ENCODE measurements around the gene RBBP6.
"Not testable (repeated sequence)": the region's sequence is repeated elsewhere in the genome, so short reads cannot be mapped to it uniquely, and the experiment has no call there.

Gene RBBP6

GRCh38 chr16:24573141-24573540 is 33.8 kb downstream of the RBBP6 start:
- no peaks in the 10 kb centered on the region for H3K27me3 ChIP-seq (ENCODE audit: insufficient read depth, low read length)
- H3K9me3 ChIP-seq (ENCODE audit: insufficient read depth, low read depth, low read length), result peaks cover 25% of the 10 kb centered on the region; the same call in 1 of the 2 replicates
- H3K27ac ChIP-seq (ENCODE audit: low read depth, low read length), result no peak overlapping the region
- H3K4me1 ChIP-seq (ENCODE audit: insufficient read depth, low read length), result no peaks in the 10 kb centered on the region
- H3K36me3 ChIP-seq (ENCODE audit: insufficient read depth, low read length), result peaks cover 50% of the 10 kb centered on the region
- no peak overlapping the region for H3K4me3 ChIP-seq (ENCODE audit: low read length)
- WGBS, result 87% methylated on average over 5 of the region's 6 CpGs
- H3K9ac ChIP-seq (ENCODE audit: low read depth, low read length), result no peak overlapping the region

GRCh38 chr16:24574515-24575485 is 35.4 kb downstream of the RBBP6 start:
- WGBS, result 94% methylated on average over 65 of the region's 66 CpGs
- not testable (repeated sequence) for H3K4me1 ChIP-seq (ENCODE audit: insufficient read depth, low read length); H3K4me3 ChIP-seq (ENCODE audit: low read length); H3K9ac ChIP-seq (ENCODE audit: low read depth, low read length); H3K27me3 ChIP-seq (ENCODE audit: insufficient read depth, low read length); H3K27ac ChIP-seq (ENCODE audit: low read depth, low read length)
- Histone ChIP-seq H3K36me3 (ENCODE audit: insufficient read depth, low read length) (peaks cover 33% of the 10 kb centered on the region), H3K9me3 (ENCODE audit: insufficient read depth, low read depth, low read length) (peaks cover 16% of the 10 kb centered on the region; the same call in 1 of the 2 replicates)

- H3K27ac ChIP-seq (ENCODE audit: low read depth, low read length); H3K9ac ChIP-seq (ENCODE audit: low read depth, low read length); H3K27me3 ChIP-seq (ENCODE audit: insufficient read depth, low read length); H3K4me1 ChIP-seq (ENCODE audit: insufficient read depth, low read length); H3K4me3 ChIP-seq (ENCODE audit: low read length): not testable (repeated sequence)
- peaks cover 11% of the 10 kb centered on the region; the same call in 1 of the 2 replicates for H3K9me3 ChIP-seq (ENCODE audit: insufficient read depth, low read depth, low read length)
- H3K36me3 ChIP-seq (ENCODE audit: insufficient read depth, low read length), result peaks cover 23% of the 10 kb centered on the region
- 98% methylated on average over 4 of the region's 4 CpGs for WGBS
These were observed 36.4 kb downstream of the RBBP6 start for GRCh38 chr16:24575791-24576190.

- no peak overlapping the region for H3K9ac ChIP-seq (ENCODE audit: low read depth, low read length)
- no peak overlapping the region for H3K27ac ChIP-seq (ENCODE audit: low read depth, low read length)
- H3K9me3 ChIP-seq (ENCODE audit: insufficient read depth, low read depth, low read length), result 0 out of 2 replicates have a peak, but pooled peaks cover 5% of the 10 kb centered on the region
- no peaks in the 10 kb centered on the region for H3K4me1 ChIP-seq (ENCODE audit: insufficient read depth, low read length)
- H3K4me3 ChIP-seq (ENCODE audit: low read length), result no peak overlapping the region
- 93% methylated on average over 11 of the region's 11 CpGs for WGBS
- H3K27me3 ChIP-seq (ENCODE audit: insufficient read depth, low read length), result no peaks in the 10 kb centered on the region
- peaks cover 9% of the 10 kb centered on the region for H3K36me3 ChIP-seq (ENCODE audit: insufficient read depth, low read length)
These were observed 37.8 kb downstream of the RBBP6 start for GRCh38 chr16:24577167-24577566.

- no peaks in the 10 kb centered on the region; the same call in 1 of the 2 replicates for H3K4me1 ChIP-seq (ENCODE audit: insufficient read depth, low read length)
- no peaks in the 10 kb centered on the region for H3K9me3 ChIP-seq (ENCODE audit: insufficient read depth, low read depth, low read length)
- H3K4me3 ChIP-seq (ENCODE audit: low read length), result no peak overlapping the region
- no peaks in the 10 kb centered on the region for H3K27me3 ChIP-seq (ENCODE audit: insufficient read depth, low read length)
- H3K9ac ChIP-seq (ENCODE audit: low read depth, low read length), result no peak overlapping the region
- H3K27ac ChIP-seq (ENCODE audit: low read depth, low read length), result no peak overlapping the region
- H3K36me3 ChIP-seq (ENCODE audit: insufficient read depth, low read length), result no peaks in the 10 kb centered on the region
- 95% methylated on average over 5 of the region's 5 CpGs for WGBS
These were observed 41.3 kb downstream of the RBBP6 start for GRCh38 chr16:24580665-24581064.

- Histone ChIP-seq H3K4me1 (ENCODE audit: insufficient read depth, low read length) (no peaks in the 10 kb centered on the region; the same call in 1 of the 2 replicates), H3K9me3 (ENCODE audit: insufficient read depth, low read depth, low read length) (no peaks in the 10 kb centered on the region), H3K4me3 (ENCODE audit: low read length) (no peak overlapping the region), H3K36me3 (ENCODE audit: insufficient read depth, low read length) (no peaks in the 10 kb centered on the region), H3K9ac (ENCODE audit: low read depth, low read length) (no peak overlapping the region), H3K27ac (ENCODE audit: low read depth, low read length) (no peak overlapping the region), H3K27me3 (ENCODE audit: insufficient read depth, low read length) (no peaks in the 10 kb centered on the region)
- 92% methylated on average over 5 of the region's 5 CpGs for WGBS
These were observed 44.1 kb downstream of the RBBP6 start for GRCh38 chr16:24583494-24583893.

GRCh38 chr16:24589997-24590396 is 50.6 kb downstream of the RBBP6 start:
- no peaks in the 10 kb centered on the region for H3K36me3 ChIP-seq (ENCODE audit: insufficient read depth, low read length)
- 93% methylated on average over 1 of the region's 1 CpG for WGBS
- no peak overlapping the region for H3K9ac ChIP-seq (ENCODE audit: low read depth, low read length)
- H3K4me3 ChIP-seq (ENCODE audit: low read length), result no peak overlapping the region
- no peaks in the 10 kb centered on the region for H3K27me3 ChIP-seq (ENCODE audit: insufficient read depth, low read length)
- H3K9me3 ChIP-seq (ENCODE audit: insufficient read depth, low read depth, low read length), result no peaks in the 10 kb centered on the region
- H3K27ac ChIP-seq (ENCODE audit: low read depth, low read length), result no peak overlapping the region
- H3K4me1 ChIP-seq (ENCODE audit: insufficient read depth, low read length), result no peaks in the 10 kb centered on the region; the same call in 1 of the 2 replicates

GRCh38 chr16:24598777-24599437 is 59.5 kb downstream of the RBBP6 start:
- Histone ChIP-seq H3K4me3 (ENCODE audit: low read length) (no peak overlapping the region), H3K9me3 (ENCODE audit: insufficient read depth, low read depth, low read length) (no peaks in the 10 kb centered on the region), H3K27me3 (ENCODE audit: insufficient read depth, low read length) (no peaks in the 10 kb centered on the region), H3K27ac (ENCODE audit: low read depth, low read length) (no peak overlapping the region), H3K36me3 (ENCODE audit: insufficient read depth, low read length) (no peaks in the 10 kb centered on the region), H3K4me1 (ENCODE audit: insufficient read depth, low read length) (no peaks in the 10 kb centered on the region), H3K9ac (ENCODE audit: low read depth, low read length) (no peak overlapping the region)
- 95% methylated on average over 7 of the region's 8 CpGs for WGBS

- H3K4me3 ChIP-seq (ENCODE audit: low read length), result peak overlapping the region; percentile 79
- H3K27ac ChIP-seq (ENCODE audit: low read depth, low read length), result no peak overlapping the region
- peaks cover 36% of the 10 kb centered on the region for H3K27me3 ChIP-seq (ENCODE audit: insufficient read depth, low read length)
- H3K9ac ChIP-seq (ENCODE audit: low read depth, low read length), result peak overlapping the region; percentile 72
- H3K36me3 ChIP-seq (ENCODE audit: insufficient read depth, low read length), result no peaks in the 10 kb centered on the region
- 64% methylated on average over 3 of the region's 4 CpGs for WGBS
- 0 out of 2 replicates have a peak, but pooled peaks cover 4% of the 10 kb centered on the region for H3K4me1 ChIP-seq (ENCODE audit: insufficient read depth, low read length)
- no peaks in the 10 kb centered on the region for H3K9me3 ChIP-seq (ENCODE audit: insufficient read depth, low read depth, low read length)
These were observed 70.0 kb downstream of the RBBP6 start for GRCh38 chr16:24609417-24609739.

GRCh38 chr16:24609740-24610415 is 70.5 kb downstream of the RBBP6 start:
- H3K36me3 ChIP-seq (ENCODE audit: insufficient read depth, low read length), result no peaks in the 10 kb centered on the region
- H3K4me3 ChIP-seq (ENCODE audit: low read length), result peak overlapping the region; percentile 79
- no peak overlapping the region for H3K27ac ChIP-seq (ENCODE audit: low read depth, low read length)
- H3K9ac ChIP-seq (ENCODE audit: low read depth, low read length), result peak overlapping the region; percentile 72
- under 1% methylated on average over 21 of the region's 22 CpGs for WGBS
- no peaks in the 10 kb centered on the region for H3K9me3 ChIP-seq (ENCODE audit: insufficient read depth, low read depth, low read length)
- H3K27me3 ChIP-seq (ENCODE audit: insufficient read depth, low read length), result peaks cover 36% of the 10 kb centered on the region
- 0 out of 2 replicates have a peak, but pooled peaks cover 4% of the 10 kb centered on the region for H3K4me1 ChIP-seq (ENCODE audit: insufficient read depth, low read length)

- Histone ChIP-seq H3K9ac (ENCODE audit: low read depth, low read length) (peak overlapping the region; percentile 72), H3K4me1 (ENCODE audit: insufficient read depth, low read length) (0 out of 2 replicates have a peak, but pooled peaks cover 4% of the 10 kb centered on the region), H3K27me3 (ENCODE audit: insufficient read depth, low read length) (peaks cover 36% of the 10 kb centered on the region), H3K4me3 (ENCODE audit: low read length) (peak overlapping the region; percentile 79), H3K27ac (ENCODE audit: low read depth, low read length) (no peak overlapping the region), H3K36me3 (ENCODE audit: insufficient read depth, low read length) (no peaks in the 10 kb centered on the region), H3K9me3 (ENCODE audit: insufficient read depth, low read depth, low read length) (no peaks in the 10 kb centered on the region)
- 2% methylated on average over 13 of the region's 13 CpGs for whole genome bisulfite sequencing
These were observed 71.0 kb downstream of the RBBP6 start for GRCh38 chr16:24610416-24610755.

Data from HUES64 (cell line).